HFF-Myc (cell line): ENCODE results near the gene ARID5B.

Experiments
- DNase-seq: peaks from one replicate; pipeline ENCODE4 v3.0.0-alpha.2; 2011; ENCODE audit warnings: low read depth; ENCODE audit errors: extremely low read depth
- H3K4me3 ChIP-seq: replicated peaks from 2 replicates; pipeline ENCODE4 v1.5.1; 2011; ENCODE audit warnings: low read depth, mild to moderate bottlenecking, control low read depth, low read length
- CTCF ChIP-seq: IDR thresholded peaks from 2 replicates; pipeline ENCODE4 v1.5.1; 2012; ENCODE audit warnings: mild to moderate bottlenecking, low read depth, low read length, control low read depth; ENCODE audit errors: missing control alignments

The ARID5B gene

DNA sequence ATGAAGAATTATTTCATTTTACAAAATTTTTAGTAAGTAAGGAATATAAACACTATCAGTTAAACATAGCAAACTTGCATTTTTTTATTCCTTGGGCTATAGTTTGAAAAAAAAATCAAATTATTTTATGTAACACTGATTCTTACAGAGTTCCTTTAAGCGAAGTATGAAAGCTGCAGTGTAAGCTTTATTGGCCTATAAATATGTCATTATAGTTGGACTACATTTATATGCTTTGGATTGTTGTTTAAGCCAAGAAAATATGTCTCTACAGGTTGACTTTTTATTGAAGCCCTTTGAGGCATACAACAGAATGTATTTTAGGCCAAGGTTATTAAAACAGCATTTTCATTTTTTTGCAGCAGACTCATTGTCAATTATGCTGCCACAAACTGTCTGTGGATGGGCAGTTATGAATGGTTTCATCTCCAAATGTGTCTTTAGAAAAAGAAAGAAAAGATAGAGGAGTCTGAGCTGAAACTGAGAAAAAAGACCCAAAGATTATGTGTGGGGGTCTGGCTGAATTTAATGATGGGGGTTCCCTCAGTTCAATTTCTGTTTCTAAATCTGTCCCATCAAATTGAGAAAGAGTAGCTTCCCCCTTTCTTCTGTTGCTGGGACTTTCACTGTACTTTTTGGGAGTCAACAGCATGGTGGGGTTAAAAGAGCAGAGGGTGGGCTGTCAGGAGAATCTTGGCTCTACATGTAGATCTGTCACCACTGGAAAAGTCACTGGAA, 43.1 kb downstream of the ARID5B start:
- no peak for TF ChIP-seq CTCF
- DNase-seq: no peak
- no peak overlapping the region for H3K4me3 ChIP-seq

DNA sequence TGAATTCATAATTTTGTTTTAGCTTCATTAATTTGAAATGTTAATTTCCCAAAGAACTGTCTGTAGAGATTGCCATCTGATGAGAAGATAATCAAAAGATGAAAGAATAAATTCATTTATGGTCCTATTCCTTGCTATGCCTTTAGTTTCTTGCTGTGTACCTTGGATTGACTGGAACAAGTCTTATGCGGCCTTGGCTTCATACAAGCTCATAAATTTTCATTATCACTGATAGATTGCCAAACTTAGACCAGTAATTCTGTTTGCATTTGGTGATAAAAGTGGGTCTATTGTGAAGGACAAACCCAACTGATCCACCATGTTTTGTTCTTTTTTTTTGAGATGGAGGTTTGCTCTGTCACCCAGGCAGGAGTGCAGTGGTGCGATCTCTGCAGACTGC, 48.2 kb downstream of the ARID5B start:
- H3K4me3 ChIP-seq: no peak overlapping the region
- DNase-seq: no peak
- no peak for TF ChIP-seq CTCF

- TF ChIP-seq CTCF: no peak
Observed at GRCh38 chr10:61950449-61951143, 49.1 kb downstream of the ARID5B start.

DNA sequence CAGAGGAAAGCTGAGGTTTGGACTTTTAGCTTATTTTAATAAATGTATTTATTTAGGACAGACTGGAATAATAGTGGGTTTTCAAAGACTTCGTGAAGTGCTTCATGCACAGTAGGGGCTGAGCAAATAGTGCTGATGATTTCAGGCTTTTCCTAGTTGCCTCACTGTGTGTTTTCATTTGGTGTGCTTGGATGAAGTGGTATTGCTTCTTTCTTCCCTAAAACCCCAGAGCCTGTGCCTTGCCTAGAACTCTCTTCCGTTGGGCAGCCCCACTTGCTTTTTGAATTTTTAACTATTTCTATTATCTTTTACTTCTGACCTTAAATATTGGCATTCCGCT, 49.6 kb downstream of the ARID5B start:
- no peak overlapping the region for H3K4me3 ChIP-seq
- no peak for DNase-seq
- TF ChIP-seq CTCF: no peak

More at GRCh38 chr10:61950449-61951143, 49.1 kb downstream of the ARID5B start:
- no peak overlapping the region for H3K4me3 ChIP-seq
- no peak for DNase-seq

DNA sequence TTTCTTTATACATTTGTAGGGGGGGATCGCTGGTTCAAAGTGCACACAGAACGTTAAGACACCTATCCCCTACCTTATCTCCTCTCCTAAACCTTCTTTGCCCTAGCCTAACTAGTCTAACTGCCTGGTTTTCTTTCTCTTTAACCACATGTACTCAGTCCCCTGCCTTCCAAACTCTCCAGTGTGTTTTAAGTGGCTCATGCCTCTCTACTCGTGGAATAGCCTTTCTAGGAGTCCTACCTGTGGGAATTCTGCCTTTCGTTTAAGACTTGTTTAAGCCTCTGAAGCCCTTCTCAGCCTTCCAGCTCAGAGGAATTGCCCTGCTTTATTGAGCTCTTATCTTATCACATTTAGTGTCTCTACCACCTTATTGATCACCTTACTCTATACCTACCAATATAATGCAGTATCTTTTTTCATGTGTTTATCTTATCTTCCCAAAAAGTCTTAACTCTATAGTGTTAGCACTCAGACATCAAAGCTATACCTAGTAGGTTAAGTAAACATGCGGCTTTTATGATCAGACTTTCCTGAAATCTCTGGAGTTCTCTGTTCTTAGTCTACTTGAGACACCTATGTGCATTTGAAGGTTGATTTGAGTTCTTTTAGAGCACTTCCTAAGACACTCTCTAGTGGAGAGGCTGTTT, 50.7 kb downstream of the ARID5B start:
- TF ChIP-seq CTCF: no peak
- no peak for DNase-seq
- no peak overlapping the region for H3K4me3 ChIP-seq

DNA sequence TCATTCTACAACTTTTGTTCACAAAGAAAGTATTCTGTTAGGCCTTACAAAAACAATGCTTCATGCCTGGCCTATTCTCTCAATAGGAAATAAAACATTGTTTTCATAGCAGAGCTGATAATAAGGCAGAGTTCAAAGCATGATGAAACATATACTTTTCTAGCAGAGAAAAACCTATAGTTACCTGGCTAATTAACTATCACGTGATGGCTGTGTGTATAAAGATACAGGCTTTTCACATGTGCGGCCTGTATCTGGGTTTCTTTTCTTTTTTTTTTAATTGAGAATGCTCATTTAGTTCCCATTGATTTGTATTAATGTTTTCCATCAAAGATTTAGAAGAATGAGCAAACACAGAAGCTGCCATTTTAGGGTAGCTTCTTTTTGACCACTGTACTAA, 51.7 kb downstream of the ARID5B start:
- DNase-seq: no peak
- no peak for TF ChIP-seq CTCF
- H3K4me3 ChIP-seq: no peak overlapping the region
